CD4-positive, alpha-beta T cell treated with Interleukin-10 for 1 hour (primary cell): ENCODE data around the gene SP140.
A peak's percentile ranks its signal among the peaks of the same experiment; 100 is the strongest.
"Not testable (repeated sequence)": the region's sequence is repeated elsewhere in the genome, so short reads cannot be mapped to it uniquely, and the experiment has no call there.

Experiments
- DNase-seq: peaks from one replicate; pipeline ENCODE4 v3.0.0-alpha.2; 2020

SP140 gene

DNA sequence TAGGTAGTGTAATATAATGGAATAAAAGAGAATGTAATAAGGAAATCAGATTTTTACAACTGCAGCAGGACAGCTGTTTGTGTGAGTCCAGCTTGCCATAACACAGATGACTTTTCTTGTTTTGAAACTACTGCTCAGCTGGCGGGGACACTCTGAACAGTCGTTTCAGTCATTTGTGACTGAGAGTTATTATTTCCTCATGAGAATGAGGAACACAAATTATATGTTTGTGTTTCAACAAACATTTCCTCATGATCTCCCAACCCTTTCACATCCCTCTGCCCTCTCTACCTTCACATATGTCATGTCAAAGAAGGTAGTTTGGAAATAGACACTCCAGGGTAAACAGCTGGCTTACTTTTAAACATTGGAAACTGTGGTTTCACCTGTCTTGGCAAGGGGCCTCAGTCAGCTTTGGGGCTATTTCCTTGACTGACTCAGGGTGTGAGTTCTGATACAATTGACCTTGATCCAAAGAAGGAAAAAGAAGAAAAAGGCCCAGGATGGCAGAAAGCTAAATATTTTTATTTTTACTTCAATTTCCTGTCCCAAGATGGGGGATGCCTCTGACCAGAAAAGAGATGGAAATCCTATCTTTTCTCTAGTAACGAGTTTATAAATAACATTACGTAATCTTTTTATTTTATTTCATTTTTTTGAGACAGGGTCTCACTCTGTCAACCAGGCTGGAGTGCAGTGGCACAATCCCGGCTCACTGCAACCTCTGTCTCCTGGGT lies 102.0 kb downstream of the SP140 start:
- peak; percentile 20 for DNase-seq

DNA sequence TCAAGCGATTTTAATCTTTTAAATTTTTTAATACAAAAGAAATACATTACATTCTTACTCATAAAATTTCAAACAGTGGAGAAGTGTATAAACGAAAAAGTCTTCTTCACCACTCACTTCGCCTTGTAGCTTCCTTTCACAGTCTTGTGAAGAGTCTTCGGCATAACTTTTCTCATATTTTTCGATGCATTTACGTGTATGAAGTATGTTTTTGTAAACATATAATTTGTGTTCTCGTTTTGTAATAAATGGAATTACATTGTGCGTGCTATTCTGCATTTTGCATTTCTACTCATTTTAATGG lies 102.6 kb downstream of the SP140 start:
- DNase-seq = no peak

DNA sequence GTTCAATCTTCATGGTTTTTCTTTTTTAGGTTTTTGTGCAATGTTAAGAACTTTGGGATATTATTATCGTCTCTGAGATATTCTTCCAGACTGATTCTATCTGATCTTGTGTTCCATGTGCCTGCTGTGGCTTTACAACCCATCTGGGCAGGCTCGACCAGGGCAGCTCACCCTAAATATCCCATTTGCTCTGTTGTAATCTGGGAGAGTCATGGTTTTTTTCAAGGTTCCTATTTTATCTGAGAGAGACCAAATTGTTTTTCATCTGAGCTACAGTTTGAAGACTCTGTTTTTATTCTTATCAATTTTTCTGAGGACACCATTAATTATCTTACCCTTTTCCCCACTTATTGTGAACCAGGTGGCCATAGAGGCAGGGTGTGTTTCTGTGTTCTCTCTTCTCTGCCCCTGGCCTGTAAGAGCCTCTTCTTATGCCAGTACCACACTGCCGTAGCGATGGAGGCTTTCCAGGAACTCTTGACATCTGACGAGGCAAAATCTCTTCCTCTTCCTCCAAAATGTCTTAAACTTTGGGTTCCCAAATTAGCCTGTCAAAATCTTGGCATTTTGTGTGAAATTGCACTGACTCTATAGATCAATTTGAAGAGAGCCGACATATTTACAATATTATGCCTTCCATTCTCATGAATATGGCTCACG lies 104.5 kb downstream of the SP140 start:
- no peak for DNase-seq

DNA sequence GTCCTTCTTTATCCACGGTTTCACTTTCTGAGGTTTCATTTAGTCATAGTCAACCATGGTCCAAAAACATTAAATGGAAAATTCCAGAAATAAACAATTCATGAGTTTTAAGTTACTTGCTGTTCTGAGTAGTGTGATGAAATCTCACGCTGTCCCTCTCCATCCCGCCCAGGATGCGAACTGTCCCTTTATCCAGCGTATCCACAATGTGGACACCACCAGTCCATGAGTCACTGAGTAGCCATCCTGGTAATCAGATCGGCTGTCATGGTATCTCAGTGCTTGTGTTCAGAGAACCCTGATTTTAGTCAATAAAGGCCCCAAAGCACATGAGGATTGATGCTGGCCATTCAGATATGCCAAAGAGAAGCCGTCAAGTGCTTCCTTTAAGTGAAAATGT lies 105.2 kb downstream of the SP140 start:
- DNase-seq = no peak

DNA sequence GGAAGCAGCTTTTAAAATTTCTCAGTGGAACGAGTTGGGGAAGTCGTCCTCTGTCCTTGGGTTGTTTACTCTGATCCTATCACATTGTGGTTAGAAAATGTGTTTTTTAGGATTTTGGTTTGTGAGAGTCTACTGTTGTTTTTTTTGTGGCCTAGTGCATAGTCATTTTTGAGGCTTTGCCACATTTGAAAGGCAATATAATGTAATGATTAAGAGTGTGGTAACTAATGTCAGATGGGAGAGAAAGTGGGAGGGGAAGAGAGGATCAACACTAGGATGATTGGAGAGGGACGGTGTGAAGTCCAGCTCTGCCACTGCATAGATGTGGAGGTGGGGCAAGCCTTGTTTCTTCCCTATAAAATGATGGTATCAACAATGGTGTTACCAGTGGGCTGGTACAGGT lies 109.9 kb downstream of the SP140 start:
- DNase-seq = no peak

DNA sequence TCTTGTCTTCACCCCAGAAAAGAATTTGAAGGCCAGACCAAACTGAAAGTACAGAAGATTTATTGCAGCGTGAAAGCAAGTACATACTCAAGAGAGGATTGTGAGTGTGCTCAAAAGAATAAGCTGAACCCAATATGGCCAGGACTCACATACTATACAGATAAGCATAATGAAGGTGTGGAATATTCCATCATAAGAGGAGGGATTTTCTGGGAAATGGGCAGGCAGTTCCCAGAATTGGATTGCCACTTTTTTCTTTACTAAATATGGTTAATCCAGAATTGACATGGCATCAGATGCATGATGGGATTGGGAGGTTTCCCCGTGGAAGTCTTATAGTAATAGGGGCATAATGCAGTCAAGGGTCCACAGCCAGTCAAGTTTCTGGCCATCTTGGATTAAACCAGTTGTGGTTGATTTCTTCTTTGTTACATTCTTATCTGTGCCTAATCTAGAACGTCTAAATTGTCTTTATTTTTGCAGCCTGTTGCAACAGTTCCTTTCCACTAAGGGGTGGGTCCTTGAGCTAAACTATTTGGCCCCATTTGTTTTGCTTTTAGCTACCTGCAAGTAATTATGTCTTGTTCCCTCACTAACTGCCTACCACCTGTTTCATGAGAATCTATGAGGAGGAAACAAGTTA lies 110.4 kb downstream of the SP140 start:
- DNase-seq = no peak

DNA sequence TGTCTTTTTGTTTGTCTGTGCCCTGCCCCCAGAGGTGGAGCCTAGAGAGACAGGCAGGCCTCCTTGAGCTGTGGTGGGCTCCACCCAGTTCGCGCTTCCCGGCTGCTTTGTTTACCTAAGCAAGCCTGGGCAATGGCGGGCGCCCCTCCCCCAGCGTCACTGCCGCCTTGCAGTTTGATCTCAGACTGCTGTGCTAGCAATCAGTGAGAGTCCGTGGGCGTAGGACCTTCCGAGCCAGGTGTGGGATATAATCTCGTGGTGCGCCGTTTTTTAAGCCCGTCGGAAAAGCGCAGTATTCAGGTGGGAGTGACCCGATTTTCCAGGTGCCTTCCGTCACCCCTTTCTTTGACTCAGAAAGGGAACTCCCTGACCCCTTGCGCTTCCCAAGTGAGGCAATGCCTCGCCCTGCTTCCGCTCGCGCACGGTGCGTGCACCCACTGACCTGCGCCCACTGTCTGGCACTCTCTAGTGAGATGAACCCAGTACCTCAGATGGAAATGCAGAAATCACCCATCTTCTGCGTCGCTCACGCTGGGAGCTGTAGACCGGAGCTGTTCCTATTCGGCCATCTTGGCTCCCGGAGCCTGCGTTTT lies 116.5 kb downstream of the SP140 start:
- DNase-seq = not testable (repeated sequence)

DNA sequence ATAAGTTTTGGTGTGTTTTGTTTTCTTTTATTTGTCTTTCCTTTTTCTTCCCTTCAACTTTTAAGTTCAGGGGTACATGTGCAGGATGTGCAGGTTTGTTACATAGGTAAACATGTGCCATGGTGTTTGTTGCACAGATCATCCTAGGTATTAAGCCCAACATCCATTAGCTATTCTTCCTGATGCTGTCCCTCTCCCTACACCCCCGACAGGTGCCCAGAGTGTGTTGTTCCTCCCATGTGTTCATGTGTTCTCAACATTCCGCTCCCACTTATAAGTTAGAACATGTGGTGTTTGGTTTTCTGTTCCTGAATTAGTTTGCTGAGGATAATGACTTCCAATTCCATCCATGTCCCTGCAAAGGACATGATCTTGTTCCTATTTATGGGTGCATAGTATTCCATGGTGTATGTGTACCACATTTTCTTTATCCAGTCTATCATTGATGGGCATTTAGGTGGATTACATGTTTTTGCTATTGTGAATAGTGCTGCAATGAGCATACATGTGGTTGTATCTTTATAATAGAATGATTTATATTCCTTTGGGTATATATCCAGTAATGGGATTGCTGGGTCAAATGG lies 117.6 kb downstream of the SP140 start:
- DNase-seq = not testable (repeated sequence)

DNA sequence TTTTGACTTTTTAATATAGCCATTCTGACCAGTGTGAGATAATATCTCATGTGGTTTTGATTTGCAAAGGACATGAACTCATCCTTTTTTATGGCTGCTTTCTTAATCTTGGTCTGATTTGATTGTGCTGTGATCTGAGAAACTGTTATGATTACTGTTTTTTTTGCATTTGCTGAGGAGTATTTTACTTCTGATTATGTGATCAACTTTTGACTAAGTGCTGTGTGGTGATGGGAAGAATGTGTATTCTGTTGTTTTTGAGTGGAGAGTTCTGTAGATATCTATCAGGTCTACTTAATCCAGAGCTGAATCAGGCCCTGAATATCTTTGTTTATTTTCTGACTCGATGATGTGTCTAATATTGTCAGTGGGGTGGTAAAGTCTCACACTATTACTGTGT lies 118.2 kb downstream of the SP140 start:
- DNase-seq = no peak

DNA sequence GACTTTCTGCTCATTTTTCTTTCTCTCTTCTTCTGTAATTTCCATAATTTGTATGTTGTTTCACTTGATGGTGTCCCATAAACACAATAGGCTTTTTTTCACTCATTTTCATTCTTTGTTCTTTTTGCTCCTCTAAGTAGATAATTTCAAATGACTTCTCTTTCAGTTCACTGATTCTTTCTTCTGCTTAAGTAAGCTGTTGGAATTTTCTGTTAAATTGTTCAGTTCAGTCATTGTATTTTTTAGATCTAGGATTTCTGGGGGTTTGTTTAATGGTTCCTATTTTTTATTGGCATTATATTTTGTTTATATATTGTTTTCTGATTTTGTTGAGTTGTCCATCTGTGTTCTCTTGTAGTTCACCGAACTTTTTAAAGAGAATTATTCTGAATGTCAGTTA lies 120.9 kb downstream of the SP140 start:
- DNase-seq = no peak

DNA sequence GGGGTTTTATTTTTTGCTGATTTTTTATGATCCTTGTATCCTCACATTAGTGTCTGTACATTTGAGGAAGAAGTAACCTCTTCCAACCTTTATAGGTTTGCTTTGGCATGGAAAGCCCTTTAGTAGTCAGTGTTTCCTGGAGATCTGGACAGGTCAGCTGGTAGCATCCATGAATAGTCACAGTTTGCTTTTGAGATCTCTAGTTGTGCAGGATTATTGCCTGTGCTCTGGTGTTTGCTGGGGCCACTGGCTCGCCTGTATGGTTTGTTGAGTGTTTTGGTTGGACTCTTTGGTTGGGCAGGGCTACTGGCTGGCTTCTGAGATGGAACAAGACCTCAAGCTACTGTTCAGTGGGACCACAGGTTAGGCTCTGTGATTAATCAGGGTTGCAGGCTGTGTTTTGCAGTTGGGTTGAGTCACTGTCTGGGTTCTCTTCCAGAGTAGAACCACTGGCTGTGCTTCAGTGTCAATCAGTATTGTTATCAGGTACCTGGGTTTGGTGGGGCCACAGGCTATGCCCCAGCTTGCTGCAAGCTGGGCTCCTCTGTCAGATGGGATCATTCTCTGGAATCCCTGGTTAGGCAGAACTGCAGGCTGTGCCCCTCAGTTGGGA lies 121.5 kb downstream of the SP140 start:
- no peak for DNase-seq

DNA sequence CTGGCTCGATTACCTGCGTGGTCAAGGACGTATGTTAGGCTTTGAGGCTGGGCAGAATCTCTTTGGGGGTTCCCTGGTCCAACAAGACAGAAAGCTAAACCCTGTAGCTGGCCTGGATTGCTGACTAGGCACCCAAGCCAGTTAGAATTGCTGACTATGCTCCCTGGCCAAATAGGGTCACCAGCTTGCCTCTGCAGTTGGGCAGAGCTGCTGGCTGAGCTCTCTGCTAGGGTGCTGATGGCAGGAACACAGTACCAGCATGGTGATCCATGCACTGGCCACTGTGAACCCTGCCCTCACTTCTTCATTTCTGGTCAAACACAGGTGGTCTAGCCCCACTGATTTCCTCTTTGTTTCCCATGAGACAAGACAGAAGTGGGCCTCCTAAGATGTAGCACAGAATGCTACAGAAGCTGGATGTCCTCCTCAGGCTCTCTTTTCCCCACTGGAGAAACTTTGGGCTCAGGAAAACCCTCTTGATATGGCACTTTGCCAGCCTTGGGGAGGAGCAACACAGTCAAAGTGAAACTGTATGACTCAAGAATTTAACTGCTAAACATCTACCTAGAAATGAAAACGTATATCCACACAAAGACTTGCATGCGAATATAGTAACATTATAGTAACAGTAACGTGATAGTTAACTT lies 122.2 kb downstream of the SP140 start:
- peak; percentile 34 for DNase-seq

DNA sequence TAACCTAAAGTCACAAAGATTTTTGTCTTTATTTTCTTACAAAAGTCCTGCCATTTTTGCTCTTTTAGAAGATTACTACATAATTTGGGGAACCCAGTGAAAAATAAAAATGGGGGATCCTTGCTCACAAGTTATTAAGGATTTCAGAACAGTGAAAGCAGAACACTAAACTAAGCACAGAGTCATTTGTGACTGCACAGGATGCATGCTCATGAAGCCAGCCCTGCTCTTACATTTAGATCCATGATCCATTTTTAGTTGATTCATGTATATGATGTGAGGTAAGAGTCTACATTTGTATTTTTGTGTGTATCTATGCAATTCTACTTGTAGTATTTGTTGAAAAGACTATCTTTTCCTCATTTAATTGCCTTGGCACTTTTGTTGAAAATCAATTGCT lies 123.3 kb downstream of the SP140 start:
- DNase-seq = no peak

DNA sequence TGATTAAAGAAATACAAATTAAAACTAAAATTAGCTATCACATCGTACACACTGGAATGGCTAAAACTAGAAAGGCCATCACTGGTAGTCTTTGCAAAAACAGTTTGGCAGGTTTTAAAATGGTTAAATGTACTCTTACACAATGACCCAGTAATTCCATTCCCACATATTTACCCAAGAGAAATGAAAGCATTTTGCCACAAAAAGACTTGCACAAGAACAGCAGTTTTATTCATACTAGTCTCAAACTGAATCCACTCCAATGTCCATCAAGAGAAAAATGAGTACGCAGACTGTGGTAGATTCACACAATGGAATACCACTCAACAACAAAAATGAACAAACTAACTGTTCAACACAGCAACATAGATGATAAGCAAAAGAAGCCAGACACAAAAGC lies 130.5 kb downstream of the SP140 start:
- no peak for DNase-seq

DNA sequence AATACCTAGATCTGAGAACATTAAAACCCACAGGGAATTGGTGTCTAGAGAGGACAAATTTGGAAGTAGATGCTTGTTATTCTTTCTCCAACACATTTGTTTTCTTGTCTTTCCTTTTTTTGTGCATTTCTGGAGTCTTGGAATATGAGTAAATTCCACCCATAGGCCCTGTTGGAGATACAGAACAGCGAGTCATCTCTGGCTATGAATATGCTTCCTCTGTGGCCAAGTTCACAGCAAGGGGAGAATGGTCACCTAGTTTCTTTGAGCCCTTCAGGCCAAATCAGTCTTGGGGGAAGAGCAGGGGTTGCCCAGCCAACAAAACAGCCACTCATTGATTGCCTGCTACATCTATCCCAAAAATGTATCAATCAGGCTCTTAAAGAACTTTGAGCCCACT lies 132.8 kb downstream of the SP140 start:
- DNase-seq = no peak

DNA sequence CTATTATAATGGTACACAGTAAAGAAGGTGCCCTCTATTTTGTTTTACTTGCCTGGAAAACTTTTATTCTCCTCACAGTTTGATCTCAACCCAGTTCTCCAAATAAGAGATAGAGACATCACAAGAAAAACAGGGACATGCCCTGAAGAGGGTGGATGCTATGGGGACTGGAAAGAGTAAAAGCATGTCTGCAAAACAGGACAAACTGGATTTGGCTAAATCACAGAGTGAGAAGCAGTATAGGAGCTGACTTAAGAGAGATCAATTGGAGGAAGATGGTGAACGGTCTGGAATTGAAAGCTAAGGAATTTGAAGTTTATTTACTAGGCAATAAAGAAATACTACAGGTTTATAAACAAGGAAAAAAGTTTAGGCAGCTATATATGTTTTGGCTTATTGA lies 134.5 kb downstream of the SP140 start:
- DNase-seq = no peak

DNA sequence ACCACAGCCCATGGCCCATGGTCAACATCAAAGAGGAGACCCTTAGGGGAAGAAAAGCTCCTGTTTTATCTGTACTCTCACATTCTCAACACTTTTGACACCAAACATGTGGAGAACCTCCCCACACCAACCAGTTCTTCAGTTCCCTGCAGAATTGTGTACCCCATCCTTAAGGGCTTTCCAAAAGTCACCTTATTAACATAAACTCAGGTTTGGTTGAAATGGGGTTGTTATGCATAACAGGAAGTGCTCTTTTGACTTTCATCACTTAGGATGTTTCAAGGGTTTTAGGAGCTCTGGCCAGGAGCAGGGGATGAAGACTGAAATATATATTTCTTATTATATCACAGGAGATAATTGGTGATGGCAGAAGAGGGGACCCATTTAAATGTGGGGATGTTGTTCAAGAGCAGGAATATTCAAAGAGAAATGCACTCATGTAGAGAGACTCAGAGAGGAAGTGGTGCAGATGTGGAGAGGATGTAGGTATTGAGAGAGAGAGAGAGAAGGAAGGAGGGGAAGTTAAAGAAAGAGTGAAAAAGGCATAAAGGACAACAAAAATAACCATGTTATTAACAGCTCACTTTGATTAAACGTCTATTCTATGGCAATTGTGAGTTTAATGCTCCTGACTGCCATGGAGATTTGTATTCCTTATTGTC lies 136.6 kb downstream of the SP140 start:
- no peak for DNase-seq
